Suprapubic skin (tissue), 4 donors: Measurements from ENCODE around the gene NKAIN2. TPM values are rescaled to one million over a fixed set of nuclear protein-coding genes. Genes with fewer than 3 reads are reported as not detected.

Source experiments
- DNase-seq, 2 donors: peaks; one replicate each; pipeline ENCODE4 v3.0.0-alpha.2; 2019; ENCODE audit warnings: low spot score in 2 of 2
- H3K27ac ChIP-seq: fragments of 200-600 bp; sonication (generic); one replicate; pipeline ENCODE4 v1.5.1; 2019
- H3K27me3 ChIP-seq: fragments of 200-600 bp; sonication (generic); one replicate; pipeline ENCODE4 v1.5.1; 2019
- H3K36me3 ChIP-seq: fragments of 200-600 bp; sonication (generic); one replicate; pipeline ENCODE4 v1.5.1; 2019
- H3K4me1 ChIP-seq: fragments of 200-600 bp; sonication (generic); one replicate; pipeline ENCODE4 v1.5.1; 2019
- H3K4me3 ChIP-seq: fragments of 200-600 bp; sonication (generic); one replicate; pipeline ENCODE4 v1.5.1; 2019; ENCODE audit warnings: mild to moderate bottlenecking
- H3K9me3 ChIP-seq: fragments of 200-600 bp; sonication (generic); one replicate; pipeline ENCODE4 v1.5.1; 2019
- CTCF ChIP-seq, 2 donors: fragments of 200-600 bp in 1 of 2; fragments of 450-650 bp in 1 of 2; sonication (generic) in 1 of 2; IDR thresholded peaks; one replicate each; pipeline ENCODE4 v1.5.1; 2016 to 2019; ENCODE audit warnings: antibody characterized with exemption in 2 of 2, mild to moderate bottlenecking in 1 of 2, moderate library complexity in 1 of 2
- EP300 ChIP-seq: sonication (generic); formaldehyde crosslinking; IDR thresholded peaks from one replicate; pipeline ENCODE4 v1.6.1; 2017; ENCODE audit warnings: antibody characterized with exemption
- POLR2A ChIP-seq, 2 donors: fragments of 450-650 bp; IDR thresholded peaks; one replicate each; pipeline ENCODE4 v1.6.1; 2017; ENCODE audit warnings: antibody characterized with exemption in 2 of 2, mild to moderate bottlenecking in 2 of 2, moderate library complexity in 2 of 2
- POLR2AphosphoS5 ChIP-seq, 3 donors: sonication (generic); formaldehyde crosslinking; IDR thresholded peaks; one replicate each; pipeline ENCODE4 v1.6.1; 2017; ENCODE audit warnings: antibody characterized with exemption in 3 of 3
- WGBS: methylation state at CpG from one replicate; pipeline ENCODE4 v1.1.5; 2018; 5-methylcytosine and 5-hydroxymethylcytosine counted together
- total RNA-seq, 4 donors: library from RNA; depleted of rRNA; stranded (reverse); fragments of >200 nt; gene quantifications; one replicate each; pipeline ENCODE4 v1.1.0, GENCODE V29; 2016

Gene NKAIN2
- total RNA-seq, 4 donors from 2014 or later = 0.40 TPM; not detected in 3

- TF ChIP-seq POLR2AphosphoS5 (IDR thresholded peaks at IDR 0.05) = no peak
- no peak for TF ChIP-seq POLR2A (IDR thresholded peaks at IDR 0.05)
- TF ChIP-seq CTCF (IDR thresholded peaks at IDR 0.05) = no peak
- TF ChIP-seq EP300 = no peak
- 55% methylated on average over 9 of the region's 9 CpGs for WGBS
- no peaks in the 10 kb centered on the region for H3K4me1 ChIP-seq
- no peak overlapping the region for H3K27ac ChIP-seq
- H3K36me3 ChIP-seq = no peaks in the 10 kb centered on the region
- no peak for DNase-seq
- no peaks in the 10 kb centered on the region for H3K27me3 ChIP-seq
- H3K9me3 ChIP-seq = no peaks in the 10 kb centered on the region
- H3K4me3 ChIP-seq = no peak overlapping the region
Measured at GRCh38 chr6:124535746-124536145, 732.1 kb downstream of the NKAIN2 start.

GRCh38 chr6:124536157-124536841, 732.6 kb downstream of the NKAIN2 start:
- no peak overlapping the region for H3K27ac ChIP-seq
- no peak overlapping the region for H3K4me3 ChIP-seq
- H3K27me3 ChIP-seq = no peaks in the 10 kb centered on the region
- no peaks in the 10 kb centered on the region for H3K36me3 ChIP-seq
- no peaks in the 10 kb centered on the region for H3K9me3 ChIP-seq
- WGBS = 70% methylated on average over 5 of the region's 5 CpGs
- H3K4me1 ChIP-seq = no peaks in the 10 kb centered on the region
- TF ChIP-seq CTCF (IDR thresholded peaks at IDR 0.05) = no peak
- TF ChIP-seq POLR2A (IDR thresholded peaks at IDR 0.05) = no peak
- no peak for TF ChIP-seq EP300
- TF ChIP-seq POLR2AphosphoS5 (IDR thresholded peaks at IDR 0.05) = no peak
- DNase-seq = no peak

- no peaks in the 10 kb centered on the region for H3K27me3 ChIP-seq
- H3K27ac ChIP-seq = no peak overlapping the region
- no peak for DNase-seq
- WGBS = 53% methylated on average over 3 of the region's 3 CpGs
- H3K4me1 ChIP-seq = no peaks in the 10 kb centered on the region
- no peak overlapping the region for H3K4me3 ChIP-seq
- H3K9me3 ChIP-seq = no peaks in the 10 kb centered on the region
- H3K36me3 ChIP-seq = no peaks in the 10 kb centered on the region
- TF ChIP-seq CTCF (IDR thresholded peaks at IDR 0.05) (no peak), POLR2AphosphoS5 (IDR thresholded peaks at IDR 0.05) (no peak), POLR2A (IDR thresholded peaks at IDR 0.05) (no peak), EP300 (no peak)
Measured at GRCh38 chr6:124536842-124537191, 733.2 kb downstream of the NKAIN2 start.

GRCh38 chr6:124539096-124539495, 735.4 kb downstream of the NKAIN2 start:
- no peaks in the 10 kb centered on the region for H3K9me3 ChIP-seq
- no peaks in the 10 kb centered on the region for H3K36me3 ChIP-seq
- no peak for DNase-seq
- no peaks in the 10 kb centered on the region for H3K27me3 ChIP-seq
- no peaks in the 10 kb centered on the region for H3K4me1 ChIP-seq
- H3K27ac ChIP-seq = no peak overlapping the region
- no peak overlapping the region for H3K4me3 ChIP-seq
- TF ChIP-seq EP300 (no peak), POLR2AphosphoS5 (IDR thresholded peaks at IDR 0.05) (no peak), CTCF (IDR thresholded peaks at IDR 0.05) (no peak), POLR2A (IDR thresholded peaks at IDR 0.05) (no peak)

- no peaks in the 10 kb centered on the region for H3K27me3 ChIP-seq
- DNase-seq = no peak
- TF ChIP-seq POLR2A (IDR thresholded peaks at IDR 0.05) = no peak
- TF ChIP-seq CTCF (IDR thresholded peaks at IDR 0.05) = no peak
- no peak for TF ChIP-seq EP300
- TF ChIP-seq POLR2AphosphoS5 (IDR thresholded peaks at IDR 0.05) = no peak
- no peaks in the 10 kb centered on the region for H3K36me3 ChIP-seq
- H3K27ac ChIP-seq = no peak overlapping the region
- H3K4me1 ChIP-seq = no peaks in the 10 kb centered on the region
- no peaks in the 10 kb centered on the region for H3K9me3 ChIP-seq
- 70% methylated on average over 2 of the region's 2 CpGs for WGBS
- H3K4me3 ChIP-seq = no peak overlapping the region
Measured at GRCh38 chr6:124541573-124541972, 737.9 kb downstream of the NKAIN2 start.
